GM12864 (cell line): ENCODE measurements around the gene MAGEA1.
"Not testable (repeated sequence)": the region's sequence is repeated elsewhere in the genome, so short reads cannot be mapped to it uniquely, and the experiment has no call there.

Experiments used
- DNase-seq: peaks from one replicate; pipeline ENCODE4 v3.0.0-alpha.2; 2011; ENCODE audit warnings: low read depth
- H3K4me3 ChIP-seq: 2 replicates; pipeline ENCODE4 v1.5.1; 2011; ENCODE audit warnings: mild to moderate bottlenecking, low read depth, low read length, control low read depth
- CTCF ChIP-seq: IDR thresholded peaks from 2 replicates; pipeline ENCODE4 v1.5.1; 2011; ENCODE audit warnings: low read depth, mild to moderate bottlenecking, moderate library complexity, low read length, control low read depth, inconsistent platforms; ENCODE audit errors: missing control alignments

MAGEA1 gene

GRCh38 chrX:153164733-153165132 is 14.4 kb upstream of the MAGEA1 start:
- no peak overlapping the region for H3K4me3 ChIP-seq

GRCh38 chrX:153168423-153168822 is 10.7 kb upstream of the MAGEA1 start:
- not testable (repeated sequence) for H3K4me3 ChIP-seq, DNase-seq

More at GRCh38 chrX:153164733-153165132, 14.4 kb upstream of the MAGEA1 start:
- no peak for TF ChIP-seq CTCF
- DNase-seq, result no peak

GRCh38 chrX:153181822-153182221 is 2.7 kb downstream of the MAGEA1 start:
- TF ChIP-seq CTCF, result no peak
- H3K4me3 ChIP-seq, result no peak overlapping the region
- DNase-seq, result no peak

GRCh38 chrX:153184787-153185186 is 5.7 kb downstream of the MAGEA1 start:
- H3K4me3 ChIP-seq, result no peak overlapping the region
- TF ChIP-seq CTCF, result no peak
- DNase-seq, result no peak

- TF ChIP-seq CTCF, result no peak
- DNase-seq, result no peak
- no peak overlapping the region for H3K4me3 ChIP-seq
Measured at GRCh38 chrX:153190381-153190780, 11.3 kb downstream of the MAGEA1 start.

GRCh38 chrX:153200462-153200861 is 21.4 kb downstream of the MAGEA1 start:
- no peak overlapping the region for H3K4me3 ChIP-seq
- no peak for DNase-seq
- TF ChIP-seq CTCF, result no peak

- TF ChIP-seq CTCF, result no peak
- DNase-seq, result no peak
- no peak overlapping the region for H3K4me3 ChIP-seq
Measured at GRCh38 chrX:153206425-153207046, 27.5 kb downstream of the MAGEA1 start.
